ENCODE measurements around the gene BASP1. TPM values are rescaled to one million over a fixed set of nuclear protein-coding genes. Genes with fewer than 3 reads are reported as not detected.

The BASP1 gene
- total and polyA plus RNA-seq, 2 experiments from 2014 or later = 87.5 to 114 TPM

- TF ChIP-seq CTCF (conservative IDR thresholded peaks at IDR 0.05; ENCODE audit: low read depth in 2 of 2) = peak; percentile 77 to 99
Measured at GRCh38 chr5:17190242-17190778, 27.1 kb upstream of the BASP1 start (continued).

- no peaks in the 10 kb centered on the region for H3K27me3 ChIP-seq (ENCODE audit: insufficient read depth)
- H3K27ac ChIP-seq (ENCODE audit: low read depth) = peak overlapping the region; percentile 1; the same call in 1 of the 2 replicates
- H3K9me2 ChIP-seq (ENCODE audit: insufficient read depth) = no peaks in the 10 kb centered on the region
- H3K4me3 ChIP-seq = no peak overlapping the region
- 0 out of 2 replicates have a peak overlapping the region, but pooled peaks have one; percentile 30 for H2AFZ ChIP-seq
- H3K36me3 Mint-ChIP-seq (ENCODE audit: low read depth) = peaks cover 4% of the 10 kb centered on the region; the same call in 2 of the 3 replicates
- ATAC-seq (no peak), DNase-seq (ENCODE audit: low spot score) (no peak)
- no peak overlapping the region for H3K4me2 ChIP-seq
- no peaks in the 10 kb centered on the region for H3F3A ChIP-seq (replicated peaks; ENCODE audit: low read depth)
- peaks cover 4% of the 10 kb centered on the region; the same call in 2 of the 3 replicates for H3K9me3 Mint-ChIP-seq
- H3K79me2 ChIP-seq (replicated peaks; ENCODE audit: insufficient read depth) = no peaks in the 10 kb centered on the region
- peaks cover 13% of the 10 kb centered on the region for H3K4me1 ChIP-seq (ENCODE audit: insufficient read depth)
- no peaks in the 10 kb centered on the region for H3K36me3 ChIP-seq (ENCODE audit: insufficient read depth)
- no peaks in the 10 kb centered on the region for H4K20me1 ChIP-seq (replicated peaks; ENCODE audit: insufficient read depth)
- H3K27me3 Mint-ChIP-seq (ENCODE audit: insufficient read depth, low read depth, poor library complexity) = no peaks in the 10 kb centered on the region
- peak overlapping the region; percentile 64 for H3K27ac Mint-ChIP-seq
- H3K4me3 Mint-ChIP-seq = no peak overlapping the region
- peaks cover 14% of the 10 kb centered on the region; the same call in 2 of the 3 replicates for H3K4me1 Mint-ChIP-seq
- no peak for TF ChIP-seq ZNF462 (CRISPR knock-in tag; IDR thresholded peaks at IDR 0.05)
- no peak for TF ChIP-seq EZH2 (IDR thresholded peaks at IDR 0.05; ENCODE audit: low read depth, unreplicated experiment)
- TF ChIP-seq EZH2phosphoT487 (IDR thresholded peaks at IDR 0.05; ENCODE audit: unreplicated experiment) = no peak
- no peak for TF ChIP-seq STAT1 (IDR thresholded peaks at IDR 0.05; ENCODE audit: unreplicated experiment)
- TF ChIP-seq JUNB (IDR thresholded peaks at IDR 0.05; ENCODE audit: unreplicated experiment) = no peak
- TF ChIP-seq POLR2AphosphoS5 (IDR thresholded peaks at IDR 0.05; ENCODE audit: low read depth) = no peak
- TF ChIP-seq ZNF114 (CRISPR knock-in tag; IDR thresholded peaks at IDR 0.05) = no peak
- TF ChIP-seq CTCF (conservative IDR thresholded peaks at IDR 0.05; ENCODE audit: low read depth in 2 of 2) = no peak
- no peak for TF ChIP-seq ETS1 (IDR thresholded peaks at IDR 0.05)
- no peak for TF ChIP-seq NANOG (IDR thresholded peaks at IDR 0.05; ENCODE audit: borderline replicate concordance)
- no peak for TF ChIP-seq CREB1 (CRISPR knock-in tag; IDR thresholded peaks at IDR 0.05; ENCODE audit: low read depth)
Measured at GRCh38 chr5:17190799-17191391, 26.5 kb upstream of the BASP1 start.

Data from GM23338 (cell line).